Right lobe of liver (tissue), 6 donors: Measurements from ENCODE around the gene NUDT4. TPM values are rescaled to one million over a fixed set of nuclear protein-coding genes. Genes with fewer than 3 reads are reported as not detected.

Source experiments
- ATAC-seq, 4 donors: fragments of 200-7000 bp; cut with Tn5 transposase; one replicate each; pipeline ENCODE4 v1.9.1; 2020; ENCODE audit warnings: mild to moderate bottlenecking in 4 of 4, moderate library complexity in 4 of 4
- DNase-seq, 3 donors: peaks; one replicate each; pipeline ENCODE4 v3.0.0-alpha.2; 2020
- H3K27ac ChIP-seq, 3 donors: fragments of 200-600 bp; one replicate each; pipeline ENCODE4 v1.8.0; 2022
- H3K27me3 ChIP-seq, 2 donors: fragments of 200-600 bp; one replicate each; pipeline ENCODE4 v1.8.0; 2022
- H3K36me3 ChIP-seq, 4 donors: fragments of 200-600 bp; sonication (generic) in 1 of 4; one replicate each; pipeline versions ENCODE4 v1.5.1 to v1.8.0; 2017 to 2022; ENCODE audit warnings: control low read depth in 1 of 4
- H3K4me1 ChIP-seq, 4 donors: fragments of 200-600 bp; sonication (generic) in 1 of 4; one replicate each; pipeline versions ENCODE4 v1.5.1 to v1.8.0; 2017 to 2022; ENCODE audit warnings: control low read depth in 1 of 4
- H3K4me3 ChIP-seq, 3 donors: fragments of 200-600 bp; one replicate each; pipeline ENCODE4 v1.8.0; 2022
- H3K9me3 ChIP-seq, 4 donors: fragments of 200-600 bp; sonication (generic) in 1 of 4; one replicate each; pipeline versions ENCODE4 v1.5.1 to v1.8.0; 2017 to 2022; ENCODE audit warnings: control low read depth in 1 of 4
- POLR2A ChIP-seq: fragments of 450-650 bp; IDR thresholded peaks from one replicate; pipeline ENCODE4 v1.6.1; 2017; ENCODE audit warnings: antibody characterized with exemption, mild to moderate bottlenecking
- WGBS: methylation state at CpG from one replicate; pipeline ENCODE4 v1.1.6; 2018; ENCODE audit warnings: low coverage, low lambda C conversion rate; ENCODE audit not compliant: insufficient coverage; ENCODE audit errors: missing lambda C conversion rate; 5-methylcytosine and 5-hydroxymethylcytosine counted together
- intact Hi-C, 2 donors: fragments of 100-400 bp; cut with DNase I; formaldehyde crosslinking; loops; one replicate each; pipeline versions ENCODE4 v1.11.2 to v1.14.1; 2022
- long read RNA-seq: library from polyadenylated mRNA; unstranded; transcript quantifications from one replicate; pipeline ENCODE4 v2.0.0, GENCODE V29; 2019
- total RNA-seq, 6 experiments: library from RNA; depleted of rRNA in 2 of 6; stranded (reverse); fragments of >200 nt in 2 of 6; fragmentation: NEBNext Ultra II Directional in 3 of 6; extraction: Animal tissue kit (Norgen Biotek cat#: 25700) in 3 of 6; gene quantifications; one replicate each; pipeline versions ENCODE4 v1.1.0 to v1.2.4, GENCODE V29; 2016 to 2023
- TF ChIP-seq, protein P1 (sequence below), 4 donors: fragments of 200-600 bp in 3 of 4; fragments of 450-650 bp in 1 of 4; IDR thresholded peaks; one replicate each; pipeline versions ENCODE4 v1.5.1 to v1.8.0; 2016 to 2022; ENCODE audit warnings: antibody characterized with exemption in 4 of 4, mild to moderate bottlenecking in 2 of 4
- donor health status: DM: no; HTN: yes; CAD: no.
- donor health status: DM: no; HTN: no; CAD: no.
- donor health status: DM: no; HTN: no; CAD: no.
- donor health status: DM: no; HTN: yes; CAD: no.
- donor health status: DM: no; HTN: yes; CAD: no.

NUDT4 gene
- 10 to 100 TPM; 13.1 to 23.1 (median 20.3) TPM for total RNA-seq
- long read RNA-seq, full-length matches to known transcripts: 1 of 4 reads
- long read RNA-seq, partial matches to known transcripts: 0 of 4 reads
- long read RNA-seq, other reads (novel, unspliced or antisense): 3 of 4 reads

DNA sequence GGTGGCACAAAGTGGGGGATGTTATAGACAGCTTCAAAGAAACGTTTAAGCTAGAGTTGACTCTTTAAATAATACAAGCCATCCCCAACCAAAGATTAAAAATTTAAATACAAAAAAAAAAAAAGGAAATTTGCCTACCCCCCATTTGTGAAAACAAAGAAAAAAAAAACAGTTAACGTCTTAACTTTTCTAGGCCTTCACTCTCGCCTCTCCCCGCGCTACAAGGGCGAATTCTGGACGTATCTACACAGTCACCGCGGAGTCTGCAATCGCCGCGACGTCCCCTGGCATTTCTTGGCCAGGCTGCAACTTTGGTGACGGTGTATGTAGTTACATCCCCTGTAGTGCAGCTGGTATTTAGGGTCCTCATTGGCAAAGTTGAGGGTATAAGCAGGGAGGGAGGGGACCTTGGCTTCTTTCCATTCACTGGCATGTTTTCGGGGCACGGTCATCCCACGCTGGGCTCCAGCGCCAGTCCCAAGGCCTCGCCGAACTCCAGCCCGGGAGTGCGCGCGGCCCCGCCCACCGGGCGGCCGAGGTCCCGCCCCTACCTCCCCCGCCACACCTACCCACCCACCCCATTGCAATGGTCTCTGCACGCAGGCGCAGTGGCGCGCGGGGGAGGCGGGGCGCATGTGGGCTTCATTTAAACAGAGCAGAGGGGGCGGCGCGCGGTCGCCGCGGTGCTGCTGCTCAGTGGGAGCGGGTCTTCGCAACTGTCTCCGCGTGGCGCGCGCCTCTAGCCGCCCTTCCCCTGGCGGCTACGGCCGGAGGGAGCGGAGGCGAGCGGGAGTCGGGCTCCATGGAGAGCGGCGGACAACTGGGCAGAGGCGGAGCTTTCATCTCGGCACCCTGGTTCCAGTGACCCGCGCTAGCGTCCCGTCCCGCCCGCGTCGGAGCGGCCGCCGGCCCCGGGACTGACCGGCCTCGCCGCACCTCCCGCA is at the start of gene NUDT4:
TSS of gene NUDT4 (plus strand) at position 674 of the 944 bp plus-strand sequence. CDS start 398 bp downstream, outside the sequence.
- Histone ChIP-seq H3K9me3 (no peaks in the 10 kb centered on the region), H3K4me3 (peak within 1 kb of the TSS; percentile 75 to 80 (median 79)), H3K4me1 (peaks cover 4 to 49% (median 17%) of the 10 kb centered on the region in 4 donors), H3K27me3 (no peaks in the 10 kb centered on the region), H3K36me3 (no peaks in the 10 kb centered on the region), H3K27ac (peak within 1 kb of the TSS; percentile 94 to 99 (median 95))
- DNase-seq (peak; percentile 98 to 99 (median 99)), ATAC-seq (peak; percentile 85 to 94 (median 88))
- intact Hi-C loops: no loop called here
- WGBS: 6% methylated on average over 20 of the region's 79 CpGs
- peak; percentile 92 for TF ChIP-seq POLR2A
- TF ChIP-seq, protein P1, sequence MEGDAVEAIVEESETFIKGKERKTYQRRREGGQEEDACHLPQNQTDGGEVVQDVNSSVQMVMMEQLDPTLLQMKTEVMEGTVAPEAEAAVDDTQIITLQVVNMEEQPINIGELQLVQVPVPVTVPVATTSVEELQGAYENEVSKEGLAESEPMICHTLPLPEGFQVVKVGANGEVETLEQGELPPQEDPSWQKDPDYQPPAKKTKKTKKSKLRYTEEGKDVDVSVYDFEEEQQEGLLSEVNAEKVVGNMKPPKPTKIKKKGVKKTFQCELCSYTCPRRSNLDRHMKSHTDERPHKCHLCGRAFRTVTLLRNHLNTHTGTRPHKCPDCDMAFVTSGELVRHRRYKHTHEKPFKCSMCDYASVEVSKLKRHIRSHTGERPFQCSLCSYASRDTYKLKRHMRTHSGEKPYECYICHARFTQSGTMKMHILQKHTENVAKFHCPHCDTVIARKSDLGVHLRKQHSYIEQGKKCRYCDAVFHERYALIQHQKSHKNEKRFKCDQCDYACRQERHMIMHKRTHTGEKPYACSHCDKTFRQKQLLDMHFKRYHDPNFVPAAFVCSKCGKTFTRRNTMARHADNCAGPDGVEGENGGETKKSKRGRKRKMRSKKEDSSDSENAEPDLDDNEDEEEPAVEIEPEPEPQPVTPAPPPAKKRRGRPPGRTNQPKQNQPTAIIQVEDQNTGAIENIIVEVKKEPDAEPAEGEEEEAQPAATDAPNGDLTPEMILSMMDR (IDR thresholded peaks at IDR 0.05): peak in 1 of 4 donors; percentile 13

DNA sequence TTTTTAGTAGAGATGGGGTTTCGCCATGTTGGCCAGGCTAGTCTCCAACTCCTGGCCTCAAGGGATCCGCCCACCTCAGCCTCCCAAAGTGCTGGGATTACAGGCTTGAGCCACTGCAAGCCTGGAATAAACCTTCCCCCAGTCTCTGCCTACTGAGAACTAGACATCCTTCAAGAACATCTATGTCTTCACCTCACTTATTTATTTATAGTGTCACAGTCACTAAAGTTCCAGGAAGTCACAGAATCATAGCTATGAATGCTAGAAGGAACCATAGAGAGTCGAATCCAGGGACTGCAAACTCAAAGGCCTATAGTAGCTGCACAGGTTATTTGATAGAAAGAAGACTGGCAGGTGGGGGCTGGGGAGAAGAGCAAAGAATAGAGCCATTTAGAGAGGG is 44.7 kb upstream of the NUDT4 start:
- Histone ChIP-seq H3K27me3 (no peaks in the 10 kb centered on the region), H3K9me3 (no peaks in the 10 kb centered on the region), H3K4me3 (no peak overlapping the region), H3K36me3 (no peaks in the 10 kb centered on the region), H3K27ac (no peak overlapping the region), H3K4me1 (no peaks in the 10 kb centered on the region)
- intact Hi-C loops: no loop called here
- DNase-seq: no peak
- 78% methylated on average over 3 of the region's 3 CpGs for WGBS
- ATAC-seq: no peak
- no peak for TF ChIP-seq POLR2A
- TF ChIP-seq, protein P1 (IDR thresholded peaks at IDR 0.05): no peak

DNA sequence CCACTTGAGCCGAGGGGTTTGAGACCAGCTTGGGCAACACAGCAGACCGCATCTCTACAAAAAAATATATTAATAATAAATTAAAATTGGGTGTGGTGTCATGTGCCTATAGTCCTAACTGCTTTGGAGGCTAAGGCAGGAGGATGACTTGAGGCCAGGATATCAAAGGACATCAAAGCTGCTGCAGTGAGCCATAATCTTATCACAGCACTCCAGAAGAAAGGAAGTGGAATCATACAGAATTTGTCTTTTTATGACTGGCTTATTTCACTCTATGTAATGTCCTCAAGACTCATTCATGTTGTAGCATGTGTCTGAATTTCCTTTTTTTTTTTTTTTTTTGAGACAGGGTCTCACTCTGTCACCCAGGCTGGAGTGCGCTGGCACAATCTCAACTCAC is 43.9 kb upstream of the NUDT4 start:
- Histone ChIP-seq H3K27ac (no peak overlapping the region), H3K36me3 (no peaks in the 10 kb centered on the region), H3K9me3 (no peaks in the 10 kb centered on the region), H3K27me3 (no peaks in the 10 kb centered on the region), H3K4me1 (no peaks in the 10 kb centered on the region), H3K4me3 (no peak overlapping the region)
- ATAC-seq (no peak), DNase-seq (no peak)
- TF ChIP-seq POLR2A: no peak
- TF ChIP-seq, protein P1 (IDR thresholded peaks at IDR 0.05): no peak
- WGBS: no CpG with 5 or more reads among the region's 3 CpGs
- intact Hi-C loops: no loop called here

DNA sequence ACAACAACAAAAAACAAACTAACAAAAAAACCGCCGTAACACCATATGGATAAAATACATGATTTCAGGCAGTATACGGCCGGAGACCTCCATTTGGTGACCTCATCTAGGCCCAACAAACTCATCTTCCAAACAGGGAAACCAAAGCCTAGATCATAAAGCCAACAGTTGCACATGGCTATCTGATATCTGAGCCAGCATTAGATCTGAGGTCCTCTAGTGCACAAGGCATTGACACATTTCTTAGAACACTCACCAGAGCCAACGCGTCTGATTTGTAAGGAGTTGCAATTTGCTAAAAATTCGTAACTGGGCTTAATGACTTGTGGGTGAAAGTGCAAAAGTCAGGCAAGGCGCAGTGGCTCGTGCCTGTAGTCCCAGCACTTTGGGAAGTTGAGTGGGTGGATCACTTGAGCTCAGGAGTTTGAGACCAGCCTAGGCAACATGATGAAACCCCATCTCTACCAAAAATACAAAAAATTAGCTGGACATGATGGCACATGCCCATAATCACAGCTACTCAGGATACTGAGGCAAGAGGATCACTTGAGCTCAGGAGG is 42.0 kb upstream of the NUDT4 start:
- no peaks in the 10 kb centered on the region for H3K4me1 ChIP-seq
- H3K27me3 ChIP-seq: no peaks in the 10 kb centered on the region
- TF ChIP-seq, protein P1 (IDR thresholded peaks at IDR 0.05): no peak
- TF ChIP-seq POLR2A: no peak
- ATAC-seq (no peak), DNase-seq (no peak)
- no peaks in the 10 kb centered on the region for H3K36me3 ChIP-seq
- WGBS: 84% methylated on average over 8 of the region's 9 CpGs
- no peaks in the 10 kb centered on the region for H3K9me3 ChIP-seq
- no peak overlapping the region for H3K4me3 ChIP-seq
- H3K27ac ChIP-seq: no peak overlapping the region
- intact Hi-C loops: no loop called here
